Endometrial microvascular endothelial cells (primary cell): ENCODE data around the gene DNAH8. TPM values are rescaled to one million over a fixed set of nuclear protein-coding genes. Genes with fewer than 3 reads are reported as not detected.

Experiments used
- in situ Hi-C: cut with HindIII; loops from 2 replicates; pipeline ENCODE4 v1.10.0; 2017; ENCODE audit warnings: low sequenced_read_pairs, low pct_unique_long_range_greater_than_20kb; ENCODE audit errors: inconsistent ontology term
- total RNA-seq: library from RNA; depleted of rRNA; stranded (reverse); fragments of >200 nt; gene quantifications from one replicate; pipeline ENCODE4 v1.2.3, GENCODE V29; 2015; ENCODE audit errors: inconsistent ontology term

Gene DNAH8
- total RNA-seq, 1 donor from 2014 or later = 0.09 TPM

DNA sequence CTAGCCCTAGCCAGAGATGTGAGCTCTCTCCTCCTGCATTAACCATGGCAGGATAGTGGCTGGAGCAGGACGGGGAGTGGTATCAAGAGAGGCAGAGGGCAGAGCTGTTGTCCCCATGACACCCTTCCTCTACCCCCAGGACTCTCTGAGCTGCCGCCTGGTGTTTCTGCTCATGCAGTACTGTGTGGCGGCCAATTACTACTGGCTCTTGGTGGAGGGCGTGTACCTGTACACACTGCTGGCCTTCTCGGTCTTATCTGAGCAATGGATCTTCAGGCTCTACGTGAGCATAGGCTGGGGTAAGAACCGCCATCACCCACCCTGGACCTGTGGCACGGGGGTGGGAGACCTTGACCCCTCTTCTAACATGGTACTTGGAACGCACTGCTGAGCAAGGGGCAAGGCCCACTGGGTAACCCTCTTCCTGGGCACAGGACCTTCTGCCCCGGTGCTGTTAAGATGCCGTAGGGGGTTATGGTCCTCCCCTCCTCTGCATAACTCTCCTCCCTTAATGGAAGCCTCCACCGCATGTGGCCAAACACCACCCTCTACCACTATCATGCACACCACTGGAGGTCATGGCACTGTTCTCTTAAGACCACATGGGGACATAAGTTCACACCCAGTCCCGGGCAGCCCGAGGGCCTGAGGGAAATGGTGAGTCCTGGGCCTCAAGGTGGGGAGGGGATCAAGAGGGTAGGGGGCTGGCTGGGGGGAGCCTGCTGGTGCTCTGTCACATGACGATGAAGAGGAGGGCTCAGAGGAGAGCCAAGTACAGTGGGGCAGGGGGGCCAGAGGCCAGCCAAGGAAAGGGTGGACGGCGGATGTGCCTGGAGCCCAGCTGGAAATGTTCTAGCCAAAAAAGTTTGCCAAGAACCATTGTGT is 358.6 kb downstream of the DNAH8 start:
- in situ Hi-C loops = no loop called here

DNA sequence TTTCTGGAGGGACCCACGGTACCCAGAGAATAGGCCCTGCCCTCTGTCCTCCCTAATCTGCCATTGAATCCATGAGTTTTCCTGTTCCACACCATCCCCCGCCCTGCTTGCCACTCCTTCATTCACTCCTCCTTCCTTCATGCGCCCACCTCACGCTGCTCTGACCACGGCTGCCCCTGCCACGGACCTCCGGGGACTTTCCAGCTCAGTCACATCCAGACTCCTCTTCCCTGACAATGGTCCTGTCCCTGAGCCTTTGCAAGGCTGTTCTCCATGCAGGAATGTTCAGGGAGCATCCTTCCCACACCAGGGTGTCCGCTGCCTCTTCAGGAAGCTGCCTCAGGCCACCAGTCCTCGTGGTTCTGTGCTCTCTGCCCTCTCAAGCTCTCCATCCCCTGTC is 359.4 kb downstream of the DNAH8 start:
- in situ Hi-C loops = no loop called here

DNA sequence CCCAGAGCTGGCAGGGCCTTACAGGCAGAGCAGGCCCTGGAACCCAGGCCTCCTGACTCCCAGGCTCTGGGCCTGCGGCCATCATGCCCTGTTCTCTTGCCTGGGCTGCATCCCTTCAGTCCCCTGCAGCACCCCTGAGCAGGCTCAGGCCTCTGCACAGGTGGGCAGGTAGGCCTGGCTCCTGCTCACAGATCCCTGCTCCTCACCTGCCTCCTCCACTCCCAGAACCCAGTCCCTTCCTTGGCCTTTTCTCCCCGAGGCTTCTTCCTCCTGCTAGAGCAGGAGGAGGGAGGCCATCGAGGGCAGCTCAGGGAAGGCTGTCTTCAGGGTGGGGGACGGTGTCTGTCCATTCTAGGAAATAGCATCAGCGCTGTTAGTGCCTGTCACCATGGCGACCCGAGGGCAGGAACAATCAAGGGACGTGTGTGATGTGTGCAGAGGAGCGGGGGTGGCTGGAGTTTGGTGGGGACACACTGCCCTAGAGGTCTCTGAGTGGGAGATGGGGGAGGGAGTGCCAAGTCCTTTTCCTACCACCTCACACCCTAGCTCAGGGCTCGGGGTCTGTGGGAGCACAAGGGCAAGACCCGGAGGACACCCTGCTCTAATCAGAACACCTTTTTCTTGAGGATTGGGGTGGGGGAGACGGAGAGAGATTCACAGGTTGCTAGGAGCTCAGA is 360.0 kb downstream of the DNAH8 start:
- in situ Hi-C loops = no loop called here

DNA sequence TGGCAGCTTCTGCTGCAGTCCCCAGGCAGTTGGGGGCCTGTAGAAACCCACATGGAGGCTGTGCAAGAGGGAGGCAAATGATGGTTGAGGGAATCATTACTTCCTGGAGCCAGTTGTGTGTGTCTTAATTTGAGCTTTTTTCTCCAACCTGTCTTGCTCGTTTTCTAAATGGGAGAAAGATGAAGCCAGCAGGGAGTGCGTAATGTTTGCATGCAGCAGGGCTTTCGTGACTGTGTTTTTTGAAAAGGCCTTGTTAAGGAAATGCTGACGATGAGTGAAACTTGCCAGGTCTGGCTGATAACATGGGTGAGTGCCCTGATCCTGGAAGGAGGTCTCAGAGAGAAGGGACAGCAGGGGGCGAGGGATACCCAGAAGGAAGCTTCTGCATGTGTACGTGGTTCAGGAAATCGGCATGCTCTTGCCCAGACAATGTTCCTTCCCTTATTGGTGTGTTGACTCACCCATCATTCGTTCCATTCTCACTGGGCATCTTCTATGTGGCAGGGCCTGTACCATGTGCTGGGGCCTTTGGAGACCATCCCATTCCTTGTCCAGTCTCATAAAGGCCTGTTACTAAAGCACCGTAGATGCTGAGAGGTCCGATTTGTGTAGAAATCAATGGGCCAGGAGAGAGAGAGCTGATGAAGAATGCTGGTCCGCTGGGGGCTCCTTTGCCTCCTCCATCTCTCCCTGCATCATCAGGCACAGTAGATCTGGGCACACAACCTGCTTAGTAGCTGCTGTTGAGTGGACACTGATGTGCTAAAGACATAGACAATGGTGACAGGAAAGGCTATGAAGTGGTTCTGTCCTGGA is 360.9 kb downstream of the DNAH8 start:
- in situ Hi-C loops = no loop called here

DNA sequence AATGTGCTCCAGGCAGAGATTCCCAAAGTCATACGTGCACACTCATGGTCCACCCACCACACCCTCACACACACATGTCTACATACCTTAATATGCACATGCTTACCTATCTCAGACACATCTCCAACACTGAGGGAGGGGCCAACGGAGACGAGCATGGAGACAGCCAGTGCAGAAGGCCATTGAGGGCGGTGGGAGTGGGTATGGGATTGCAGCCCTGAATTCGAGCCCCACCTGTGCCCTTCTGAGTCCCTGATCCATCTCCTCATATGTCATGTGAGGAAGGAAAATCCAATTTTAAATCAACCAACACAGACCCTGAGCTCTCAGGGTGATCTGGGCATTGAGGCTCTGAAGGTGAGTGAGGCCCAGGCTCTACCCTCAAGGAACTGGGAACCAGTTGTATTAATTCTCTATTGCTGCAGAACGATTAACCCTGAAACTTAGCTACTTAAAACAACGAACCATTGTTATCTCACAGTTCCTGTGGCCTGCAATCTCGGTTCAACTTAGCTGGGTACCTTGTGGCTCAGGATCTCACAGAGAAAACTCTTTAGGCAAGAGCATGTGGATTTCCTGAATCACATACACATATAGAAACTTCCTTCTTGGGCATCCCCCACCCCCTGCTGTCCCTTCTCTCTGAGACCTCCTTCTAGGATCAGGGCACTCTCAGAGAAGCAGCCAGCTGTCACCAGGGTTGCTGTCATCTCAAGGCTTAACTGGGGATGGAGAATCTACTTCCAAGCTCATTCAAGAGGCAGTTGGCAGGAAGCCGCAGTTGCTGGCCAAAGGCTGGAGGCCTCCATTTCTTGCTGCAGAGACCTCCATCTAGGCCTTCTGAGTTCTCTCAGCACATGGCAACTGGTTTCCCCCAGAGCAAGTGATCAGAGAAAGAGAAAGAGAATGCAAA is 361.8 kb downstream of the DNAH8 start:
- in situ Hi-C loops = no loop called here

GRCh38 chr6:39077882-39078594 is 362.9 kb downstream of the DNAH8 start:
- in situ Hi-C loops = no loop called here

DNA sequence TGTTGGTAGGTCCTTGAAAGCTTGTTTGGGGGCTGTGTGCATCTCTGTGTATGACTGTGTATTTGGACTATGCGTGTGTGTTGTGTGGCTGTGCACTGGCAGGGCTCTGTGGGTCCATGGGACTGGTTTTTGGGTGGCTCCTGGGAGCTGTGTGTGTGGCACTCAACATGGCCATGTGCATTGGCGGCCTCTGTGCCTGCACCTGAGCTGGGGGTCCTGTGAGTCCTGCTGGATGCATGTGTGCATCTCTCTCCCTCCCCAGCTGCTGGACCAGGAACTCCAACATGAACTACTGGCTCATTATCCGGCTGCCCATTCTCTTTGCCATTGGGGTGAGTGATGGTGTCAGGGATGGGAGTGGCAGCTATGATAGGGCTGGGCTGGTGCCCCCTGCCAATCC is 363.6 kb downstream of the DNAH8 start:
- in situ Hi-C loops = no loop called here

DNA sequence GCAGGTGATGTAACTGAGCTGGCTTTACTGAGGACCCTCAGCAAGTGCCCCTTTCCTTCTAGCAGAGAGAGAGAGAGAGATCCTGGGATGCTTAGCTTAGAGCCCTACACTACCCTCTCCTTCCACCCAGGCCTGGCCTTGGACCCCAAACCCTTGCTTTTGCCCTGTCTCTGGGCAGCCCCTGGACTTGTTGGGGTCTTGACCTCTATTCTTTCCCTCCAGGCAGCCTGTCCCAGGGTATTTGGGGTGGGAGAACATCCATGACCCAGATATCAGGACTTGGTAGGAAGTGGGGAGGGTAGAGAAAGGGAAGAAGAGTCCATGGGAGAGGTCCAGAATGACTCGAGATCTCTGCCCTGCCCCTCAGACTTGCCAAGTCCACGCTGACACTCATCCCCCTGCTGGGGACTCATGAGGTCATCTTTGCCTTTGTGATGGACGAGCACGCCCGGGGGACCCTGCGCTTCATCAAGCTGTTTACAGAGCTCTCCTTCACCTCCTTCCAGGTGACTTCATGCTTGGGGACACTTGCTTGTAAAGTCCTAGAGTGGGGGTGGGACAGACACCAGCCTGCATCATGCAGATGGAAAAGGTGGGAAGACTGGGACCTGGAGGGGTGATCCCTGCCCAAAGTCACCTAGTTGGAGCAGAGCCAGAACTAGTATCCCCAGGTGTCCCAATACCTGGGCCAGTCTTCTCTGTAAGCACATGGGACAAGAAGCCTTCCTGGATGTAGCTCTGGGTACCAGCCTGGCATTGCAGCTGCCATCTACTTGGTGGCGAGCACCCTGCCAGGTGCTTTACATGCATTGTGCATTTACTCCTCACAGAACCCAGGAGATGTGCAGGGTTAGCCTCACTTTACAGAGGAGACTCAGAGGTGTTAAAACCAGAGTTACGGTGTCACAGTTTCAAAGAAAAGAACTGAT is 364.4 kb downstream of the DNAH8 start:
- in situ Hi-C loops = no loop called here

Other genes starting within 250 kb of the DNAH8 start
- gene BTBD9, start 75.4 kb upstream of the DNAH8 start, total RNA-seq = 6.4 TPM
- gene GLO1, start 12.2 kb upstream of the DNAH8 start, total RNA-seq = 201 TPM